PC-3 (cell line): Measurements from ENCODE around the gene NUP133. TPM values are rescaled to one million over a fixed set of nuclear protein-coding genes. Genes with fewer than 3 reads are reported as not detected.
"Not testable (repeated sequence)": the region's sequence is repeated elsewhere in the genome, so short reads cannot be mapped to it uniquely, and the experiment has no call there.

Experiments used
- ATAC-seq: fragments of 200-7000 bp; cut with Tn5 transposase; 2 replicates; pipeline ENCODE4 v1.9.1; 2020; ENCODE audit warnings: mild to moderate bottlenecking, moderate library complexity
- BruUV-seq: library from RNA; stranded (reverse); fragments of 400-500 nt; replicated peaks from 2 replicates; lab custom pipeline; 2021; lab: Mats Ljungman, UMichigan
- CTCF ChIA-PET: fragments of 300-600 bp; sonication (Branson Sonifier 250); formaldehyde crosslinking; loops from one replicate; lab custom pipeline; 2022; ENCODE audit warnings: antibody characterized with exemption; lab: Charles Lee
- POLR2A ChIA-PET: fragments of 300-600 bp; sonication (Branson Sonifier 250); formaldehyde crosslinking; loops from one replicate; lab custom pipeline; 2022; ENCODE audit warnings: antibody characterized with exemption; ENCODE audit not compliant: unreplicated experiment; lab: Charles Lee
- DNase-seq: peaks from one replicate; pipeline ENCODE4 v3.0.0-alpha.2; 2015
- H2AFZ ChIP-seq: fragments of 300-600 bp; sonication (generic); 2 replicates; pipeline ENCODE4 v1.6.0; 2016; ENCODE audit warnings: antibody characterized with exemption, low read length
- H3F3A ChIP-seq: fragments of 300-600 bp; sonication (generic); one replicate; pipeline ENCODE4 v1.6.0; 2017; ENCODE audit warnings: antibody characterized with exemption, low read length, control low read depth, mild to moderate bottlenecking; ENCODE audit not compliant: unreplicated experiment
- H3K27ac ChIP-seq: fragments of 300-600 bp; sonication (generic); 2 replicates; pipeline ENCODE4 v1.5.1; 2016; ENCODE audit warnings: mild to moderate bottlenecking, low read length
- H3K27me3 ChIP-seq: fragments of 300-600 bp; sonication (generic); 2 replicates; pipeline ENCODE4 v1.6.1; 2016; ENCODE audit warnings: low read length, mixed read lengths
- H3K36me3 ChIP-seq: fragments of 300-600 bp; sonication (generic); 2 replicates; pipeline ENCODE4 v1.6.1; 2016; ENCODE audit warnings: low read depth, mixed run types, low read length, mixed read lengths
- H3K4me1 ChIP-seq: fragments of 300-600 bp; sonication (generic); 2 replicates; pipeline ENCODE4 v1.5.1; 2016; ENCODE audit warnings: low read length; ENCODE audit not compliant: insufficient read depth
- H3K4me2 ChIP-seq: fragments of 300-600 bp; sonication (generic); 2 replicates; pipeline ENCODE4 v1.6.0; 2016; ENCODE audit warnings: low read length
- H3K4me3 ChIP-seq: fragments of 300-600 bp; sonication (generic); 2 replicates; pipeline ENCODE4 v1.5.1; 2016; ENCODE audit warnings: mild to moderate bottlenecking, low read length, mixed read lengths
- H3K79me2 ChIP-seq: fragments of 300-600 bp; sonication (generic); 2 replicates; pipeline ENCODE4 v1.6.1; 2017; ENCODE audit warnings: low read length, mixed read lengths
- H3K9ac ChIP-seq: fragments of 300-600 bp; sonication (generic); 2 replicates; pipeline ENCODE4 v1.6.0; 2016; ENCODE audit warnings: mild to moderate bottlenecking, low read length
- H3K9me2 ChIP-seq: fragments of 300-600 bp; sonication (generic); replicated peaks from 2 replicates; pipeline ENCODE4 v1.6.1; 2016; ENCODE audit warnings: mixed run types, low read length, mixed read lengths
- H3K9me3 ChIP-seq: fragments of 300-600 bp; sonication (generic); 2 replicates; pipeline ENCODE4 v1.6.1; 2016; ENCODE audit warnings: low read length, mixed read lengths
- H4K20me1 ChIP-seq: fragments of 300-600 bp; sonication (generic); 2 replicates; pipeline ENCODE4 v1.6.1; 2016; ENCODE audit warnings: low read length, mixed read lengths
- CTCF ChIP-seq: fragments of 300-600 bp; sonication (generic); conservative IDR thresholded peaks from 2 replicates; pipeline ENCODE4 v1.5.1; 2017; ENCODE audit warnings: antibody characterized with exemption, low read depth, mild to moderate bottlenecking, low read length
- EZH2 ChIP-seq: fragments of 300-600 bp; sonication (generic); IDR thresholded peaks from one replicate; pipeline ENCODE4 v1.6.1; 2017; ENCODE audit warnings: antibody characterized with exemption, mild to moderate bottlenecking, low read length; ENCODE audit not compliant: unreplicated experiment
- EZH2phosphoT487 ChIP-seq: fragments of 300-600 bp; sonication (generic); IDR thresholded peaks from 2 replicates; pipeline ENCODE4 v1.6.1; 2018; ENCODE audit warnings: mild to moderate bottlenecking, antibody characterized with exemption, low read length, borderline replicate concordance
- intact Hi-C: fragments of 100-400 bp; cut with micrococcal nuclease; formaldehyde crosslinking; loops from 2 replicates; pipeline ENCODE4 v1.9.0; 2023
- total RNA-seq: library from RNA; depleted of rRNA; stranded (reverse); fragments of >200 nt; gene quantifications from 2 replicates; pipeline ENCODE4 v1.2.3, GENCODE V29; 2014

Gene NUP133
- total RNA-seq, 1 experiment from 2014 or later = 63.6 TPM

GRCh38 chr1:229479660-229480399 is 28.3 kb downstream of the NUP133 start:
- Histone ChIP-seq H3K36me3 (peaks cover 41% of the 10 kb centered on the region; the same call in 1 of the 2 replicates), H3K9ac (no peak overlapping the region), H3K4me1 (no peaks in the 10 kb centered on the region), H3K4me2 (no peak overlapping the region), H3K27ac (no peak overlapping the region), H3K9me2 (no peaks in the 10 kb centered on the region), H3K4me3 (no peak overlapping the region), H2AFZ (no peak overlapping the region), H3K79me2 (no peaks in the 10 kb centered on the region), H3K27me3 (no peaks in the 10 kb centered on the region), H3K9me3 (no peaks in the 10 kb centered on the region), H4K20me1 (no peaks in the 10 kb centered on the region), H3F3A (no peaks in the 10 kb centered on the region)
- TF ChIP-seq EZH2 (no peak), CTCF (no peak), EZH2phosphoT487 (no peak)
- intact Hi-C loops = no loop called here
- DNase-seq = no peak
- ATAC-seq = no peak
- BruUV-seq = no TSS peak
- CTCF ChIA-PET = interaction anchor here (0.6 kb wide), 1 partner anchor 29 kb away, joined by 7 read pairs; no protein-coding TSS in a partner anchor
- POLR2A ChIA-PET = no interaction called here

- H3K36me3 ChIP-seq = peaks cover 39% of the 10 kb centered on the region; the same call in 1 of the 2 replicates
- ATAC-seq (no peak), DNase-seq (no peak)
- intact Hi-C loops = no loop called here
- no peaks in the 10 kb centered on the region for H3K4me1 ChIP-seq
- H3F3A ChIP-seq = no peaks in the 10 kb centered on the region
- H3K9me3 ChIP-seq = no peaks in the 10 kb centered on the region
- POLR2A ChIA-PET = no interaction called here
- no peak for TF ChIP-seq EZH2phosphoT487
- TF ChIP-seq EZH2 = no peak
- TF ChIP-seq CTCF = no peak
- no peaks in the 10 kb centered on the region for H3K27me3 ChIP-seq
- BruUV-seq = no TSS peak
- H4K20me1 ChIP-seq = no peaks in the 10 kb centered on the region
- no peaks in the 10 kb centered on the region for H3K79me2 ChIP-seq
- CTCF ChIA-PET = no interaction called here
- H3K27ac ChIP-seq = no peak overlapping the region
- H3K4me3 ChIP-seq = no peak overlapping the region
- no peaks in the 10 kb centered on the region for H3K9me2 ChIP-seq
- no peak overlapping the region for H2AFZ ChIP-seq
- no peak overlapping the region for H3K4me2 ChIP-seq
- H3K9ac ChIP-seq = no peak overlapping the region
These were observed 29.3 kb downstream of the NUP133 start for GRCh38 chr1:229478852-229479251.

GRCh38 chr1:229475859-229476258 is 32.3 kb downstream of the NUP133 start:
- H3F3A ChIP-seq, intact Hi-C loops, BruUV-seq, H3K4me1 ChIP-seq, H3K27me3 ChIP-seq, POLR2A ChIA-PET, H3K4me3 ChIP-seq, H4K20me1 ChIP-seq, ATAC-seq, H3K79me2 ChIP-seq, H3K9ac ChIP-seq, H3K9me3 ChIP-seq, H3K4me2 ChIP-seq, H2AFZ ChIP-seq, H3K27ac ChIP-seq, DNase-seq, H3K9me2 ChIP-seq: not testable (repeated sequence)
- peaks cover 31% of the 10 kb centered on the region; the same call in 1 of the 2 replicates for H3K36me3 ChIP-seq
- CTCF ChIA-PET = interaction anchor here (0.7 kb wide), 1 partner anchor 110 kb away, joined by 3 read pairs; no protein-coding TSS in a partner anchor
